NT2/D1 (cell line): ENCODE results near the gene KREMEN2.
"Not testable (repeated sequence)": the region's sequence is repeated elsewhere in the genome, so short reads cannot be mapped to it uniquely, and the experiment has no call there.

Source experiments
- DNase-seq: peaks from one replicate; pipeline ENCODE4 v3.0.0-alpha.2; 2011; ENCODE audit warnings: low read depth, low spot score
- H3K27me3 ChIP-seq: 2 replicates; pipeline ENCODE4 v1.6.0; 2011; ENCODE audit warnings: mild to moderate bottlenecking; ENCODE audit not compliant: insufficient read length, insufficient read depth
- H3K36me3 ChIP-seq: 2 replicates; pipeline ENCODE4 v1.6.1; 2011; ENCODE audit warnings: mild to moderate bottlenecking, low read length, mixed read lengths; ENCODE audit not compliant: insufficient read depth, insufficient read length
- H3K4me1 ChIP-seq: 2 replicates; pipeline ENCODE4 v1.5.1; 2011; ENCODE audit not compliant: insufficient read depth, insufficient read length
- H3K4me3 ChIP-seq: 2 replicates; pipeline ENCODE4 v1.5.1; 2011; ENCODE audit warnings: low read depth; ENCODE audit not compliant: insufficient read length
- H3K9ac ChIP-seq: 2 replicates; pipeline ENCODE4 v1.6.0; 2011; ENCODE audit warnings: low read depth; ENCODE audit not compliant: insufficient read length
- H3K9me3 ChIP-seq: 2 replicates; pipeline ENCODE4 v1.5.1; 2011; ENCODE audit warnings: mild to moderate bottlenecking, low read length; ENCODE audit not compliant: insufficient read depth
- SUZ12 ChIP-seq: IDR thresholded peaks from 2 replicates; pipeline ENCODE4 v1.6.1; 2011; ENCODE audit not compliant: insufficient read length, insufficient read depth; ENCODE audit errors: extremely low read depth
- YY1 ChIP-seq: IDR thresholded peaks from 2 replicates; pipeline ENCODE4 v1.6.1; 2011; ENCODE audit not compliant: insufficient read length, insufficient read depth
- ZNF274 ChIP-seq: IDR thresholded peaks from 2 replicates; pipeline ENCODE4 v1.6.1; 2011; ENCODE audit warnings: mild to moderate bottlenecking, low read depth, low read length

KREMEN2 gene

GRCh38 chr16:2942045-2942444 lies 22.0 kb upstream of the KREMEN2 start:
- H3K36me3 ChIP-seq = peaks cover 35% of the 10 kb centered on the region

GRCh38 chr16:2943716-2944115 lies 20.4 kb upstream of the KREMEN2 start:
- H3K36me3 ChIP-seq = peaks cover 24% of the 10 kb centered on the region
- not testable (repeated sequence) for H3K27me3 ChIP-seq, H3K4me1 ChIP-seq, H3K9ac ChIP-seq, DNase-seq, H3K4me3 ChIP-seq, H3K9me3 ChIP-seq

More at GRCh38 chr16:2942045-2942444, 22.0 kb upstream of the KREMEN2 start:
- Histone ChIP-seq H3K4me1 (no peaks in the 10 kb centered on the region), H3K9me3 (no peaks in the 10 kb centered on the region), H3K27me3 (no peaks in the 10 kb centered on the region), H3K4me3 (no peak overlapping the region), H3K9ac (no peak overlapping the region)
- TF ChIP-seq ZNF274 (no peak), SUZ12 (no peak), YY1 (no peak)
- DNase-seq = no peak

- Histone ChIP-seq H3K36me3 (peaks cover 25% of the 10 kb centered on the region), H3K9ac (no peak overlapping the region), H3K9me3 (no peaks in the 10 kb centered on the region), H3K4me1 (peaks cover 3% of the 10 kb centered on the region), H3K27me3 (no peaks in the 10 kb centered on the region), H3K4me3 (no peak overlapping the region)
- TF ChIP-seq ZNF274 (no peak), YY1 (no peak), SUZ12 (no peak)
- DNase-seq = no peak
Observed at GRCh38 chr16:2946649-2947048, 17.4 kb upstream of the KREMEN2 start.

- peaks cover 19% of the 10 kb centered on the region for H3K36me3 ChIP-seq
- peaks cover 3% of the 10 kb centered on the region for H3K4me1 ChIP-seq
- H3K4me3 ChIP-seq = no peak overlapping the region
- TF ChIP-seq SUZ12 (no peak), ZNF274 (no peak), YY1 (no peak)
- no peak for DNase-seq
- no peaks in the 10 kb centered on the region for H3K9me3 ChIP-seq
- no peaks in the 10 kb centered on the region for H3K27me3 ChIP-seq
- H3K9ac ChIP-seq = no peak overlapping the region
Observed at GRCh38 chr16:2948807-2949704, 15.0 kb upstream of the KREMEN2 start.

- Histone ChIP-seq H3K9ac (no peak overlapping the region), H3K9me3 (no peaks in the 10 kb centered on the region), H3K4me3 (no peak overlapping the region), H3K4me1 (peaks cover 8% of the 10 kb centered on the region), H3K27me3 (no peaks in the 10 kb centered on the region), H3K36me3 (peaks cover 19% of the 10 kb centered on the region)
- no peak for TF ChIP-seq YY1
- no peak for TF ChIP-seq SUZ12
- DNase-seq = no peak
Observed at GRCh38 chr16:2949705-2950352, 14.2 kb upstream of the KREMEN2 start.

- Histone ChIP-seq H3K9ac (no peak overlapping the region), H3K27me3 (no peaks in the 10 kb centered on the region)
Observed at GRCh38 chr16:2950353-2950724, 13.7 kb upstream of the KREMEN2 start.

GRCh38 chr16:2950773-2951172 lies 13.3 kb upstream of the KREMEN2 start:
- DNase-seq = no peak
- Histone ChIP-seq H3K4me1 (peaks cover 15% of the 10 kb centered on the region), H3K9me3 (no peaks in the 10 kb centered on the region), H3K9ac (no peak overlapping the region), H3K27me3 (no peaks in the 10 kb centered on the region), H3K4me3 (no peak overlapping the region), H3K36me3 (peaks cover 19% of the 10 kb centered on the region)
- TF ChIP-seq ZNF274 (no peak), YY1 (no peak), SUZ12 (no peak)

More at GRCh38 chr16:2950353-2950724, 13.7 kb upstream of the KREMEN2 start:
- Histone ChIP-seq H3K9me3 (no peaks in the 10 kb centered on the region), H3K4me3 (no peak overlapping the region), H3K4me1 (peaks cover 13% of the 10 kb centered on the region), H3K36me3 (peaks cover 19% of the 10 kb centered on the region)
- no peak for DNase-seq
- TF ChIP-seq ZNF274 (no peak), YY1 (no peak), SUZ12 (no peak)
